NCI-H446 (cell line): Measurements from ENCODE around the gene RETSAT.
"Not testable (repeated sequence)": the region's sequence is repeated elsewhere in the genome, so short reads cannot be mapped to it uniquely, and the experiment has no call there.

ENCODE experiments used
- DNase-seq, 2 experiments: peaks; one replicate each; lab custom pipeline; 2025; lab: John Stamatoyannopoulos, UW

RETSAT gene

DNA sequence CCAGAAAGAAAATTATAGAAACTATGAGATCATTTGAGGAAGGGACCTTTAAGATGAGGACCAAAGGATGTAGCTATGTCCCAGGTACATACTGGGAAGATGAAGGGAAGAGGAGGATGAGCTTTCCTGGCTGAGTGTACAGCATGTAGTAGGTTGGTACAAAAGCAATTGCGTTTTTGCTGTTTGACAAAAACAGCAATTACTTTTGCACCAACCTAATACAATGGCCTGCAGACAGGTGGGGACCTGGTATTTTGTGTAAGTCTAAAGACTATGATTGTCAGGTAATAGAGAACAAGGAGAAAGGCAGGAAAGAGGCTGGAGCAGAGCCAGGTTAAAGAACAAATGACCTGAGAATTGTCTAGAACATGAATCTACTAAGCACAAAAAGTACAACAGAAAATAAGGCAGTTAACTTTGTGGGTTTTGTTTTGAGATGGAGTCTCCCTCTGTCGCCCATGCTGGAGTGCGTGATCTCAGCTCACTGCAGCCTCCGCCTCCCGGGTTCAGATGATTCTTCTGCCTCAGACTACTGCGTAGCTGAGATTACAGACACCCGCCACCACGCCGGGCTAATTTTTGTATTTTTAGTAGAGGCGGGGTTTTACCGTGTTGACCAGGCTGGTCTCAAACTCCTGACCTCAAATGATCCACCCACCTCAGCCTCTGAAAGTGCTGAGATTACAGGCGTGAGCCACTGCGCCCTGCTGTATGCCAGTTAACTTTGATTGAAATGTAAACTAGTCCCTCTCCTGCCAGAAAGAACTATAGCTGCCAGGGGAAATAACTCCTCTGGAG, 23.3 kb downstream of the RETSAT start:
- DNase-seq = no peak

GRCh38 chr2:85329701-85330100, 24.6 kb downstream of the RETSAT start:
- not testable (repeated sequence) for DNase-seq

DNA sequence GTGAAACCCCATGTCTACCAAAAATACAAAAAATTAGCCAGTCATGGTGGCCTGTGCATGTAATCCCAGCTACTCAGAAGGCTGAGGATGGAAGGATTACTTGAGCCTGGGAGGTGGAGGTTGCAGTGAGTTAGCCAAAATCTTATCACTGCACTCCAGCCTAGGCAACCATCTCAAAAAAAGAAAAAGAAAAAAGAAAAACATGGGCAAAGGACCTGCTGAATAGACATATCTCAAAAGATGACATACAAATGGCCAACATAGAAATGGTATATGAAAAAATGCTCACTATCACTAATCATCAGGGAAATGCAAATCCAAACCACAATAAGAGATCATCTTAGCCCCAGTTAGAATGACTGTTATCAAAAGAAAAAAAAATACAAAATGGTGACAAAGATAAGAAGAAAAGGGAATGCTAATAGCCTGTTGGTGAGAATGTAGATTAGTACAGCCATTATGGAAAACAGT, 25.1 kb downstream of the RETSAT start:
- DNase-seq = no peak

DNA sequence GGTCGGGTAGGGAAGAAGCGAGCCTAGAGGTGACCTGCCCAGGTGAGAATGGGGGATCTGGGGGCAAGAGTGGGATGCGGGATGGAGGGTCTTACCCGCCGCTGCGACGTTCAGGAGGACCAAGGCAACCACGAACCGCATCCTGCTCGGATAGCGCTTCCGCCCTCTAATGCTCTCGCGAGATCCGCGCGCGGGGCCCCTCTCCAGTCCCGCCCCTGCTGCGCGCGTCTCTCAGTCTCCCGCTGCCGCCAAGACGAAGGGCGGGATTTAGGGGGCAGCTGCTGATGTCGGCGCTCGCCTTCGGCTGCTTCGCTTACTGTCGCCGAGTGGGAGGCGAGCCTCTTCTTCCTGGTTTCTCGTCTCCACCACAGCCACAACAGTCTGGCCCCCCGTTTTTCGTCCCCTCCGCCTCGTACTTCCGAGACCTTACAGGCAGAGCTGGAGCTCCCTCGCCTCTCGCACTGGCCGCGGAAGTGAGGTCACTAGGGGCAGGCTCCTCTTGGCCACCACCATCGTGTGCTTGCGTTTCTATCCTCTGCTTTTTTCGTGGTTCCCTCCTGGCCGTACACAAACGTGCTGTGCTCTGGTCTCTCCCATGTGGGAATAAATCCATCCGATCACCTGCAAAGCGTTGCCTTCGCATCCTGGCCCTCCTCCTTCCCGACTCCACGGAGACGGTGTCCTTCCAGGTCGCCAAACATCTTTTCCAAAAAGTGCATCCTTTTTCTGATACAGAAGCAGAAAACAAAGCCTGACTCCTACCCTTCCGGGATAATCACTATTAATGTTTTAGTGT, 26.3 kb downstream of the RETSAT start, which contains the start of gene TGOLN2:
Gene TGOLN2 (minus strand): TSS at position 168 of the 796 bp plus-strand sequence. CDS start 27 bp downstream, at position 141.
- peak; percentile 88 to 96 for DNase-seq

DNA sequence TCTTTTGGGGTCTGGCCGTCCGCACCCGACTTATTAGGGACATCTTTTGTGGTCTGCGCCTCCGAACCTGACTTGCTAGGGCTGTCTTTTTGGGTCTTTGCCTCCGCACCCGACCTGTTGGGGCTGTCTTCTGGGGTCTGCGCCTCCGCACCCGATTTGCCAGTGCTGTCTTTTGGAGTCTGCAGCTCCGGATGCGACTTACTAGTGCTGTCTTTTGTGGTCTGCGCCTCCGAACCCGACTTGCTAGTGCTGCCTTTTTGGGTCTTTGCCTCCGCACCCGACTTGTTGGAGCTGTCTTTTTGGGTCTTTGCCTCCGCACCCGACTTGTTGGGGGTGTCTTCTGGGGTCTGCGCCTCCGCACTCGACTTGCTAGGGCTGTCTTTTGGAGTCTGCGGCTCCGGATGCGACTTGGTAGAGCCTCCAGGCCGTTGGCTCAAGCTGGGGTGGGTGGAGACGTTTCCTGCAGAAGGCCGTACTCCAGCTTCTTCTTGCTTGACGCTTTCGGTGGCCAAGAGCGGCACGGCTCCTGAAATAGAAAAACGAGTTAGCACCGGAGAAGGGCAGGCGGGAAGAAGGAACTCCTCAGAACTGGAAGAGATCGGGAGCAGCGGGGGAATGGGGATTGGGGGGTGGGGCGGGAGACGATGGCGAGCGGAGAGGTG, 27.0 kb downstream of the RETSAT start:
- no peak for DNase-seq

GRCh38 chr2:85326406-85327159, 27.7 kb downstream of the RETSAT start:
- DNase-seq = no peak

GRCh38 chr2:85325466-85325811, 28.9 kb downstream of the RETSAT start:
- DNase-seq = no peak

- DNase-seq = no peak
Observed at GRCh38 chr2:85324639-85325465, 29.5 kb downstream of the RETSAT start.

GRCh38 chr2:85323988-85324367, 30.4 kb downstream of the RETSAT start:
- not testable (repeated sequence) for DNase-seq

- no peak for DNase-seq
Observed at GRCh38 chr2:85323351-85323987, 30.9 kb downstream of the RETSAT start.

- DNase-seq = no peak
Observed at GRCh38 chr2:85319796-85320195, 34.5 kb downstream of the RETSAT start.

DNA sequence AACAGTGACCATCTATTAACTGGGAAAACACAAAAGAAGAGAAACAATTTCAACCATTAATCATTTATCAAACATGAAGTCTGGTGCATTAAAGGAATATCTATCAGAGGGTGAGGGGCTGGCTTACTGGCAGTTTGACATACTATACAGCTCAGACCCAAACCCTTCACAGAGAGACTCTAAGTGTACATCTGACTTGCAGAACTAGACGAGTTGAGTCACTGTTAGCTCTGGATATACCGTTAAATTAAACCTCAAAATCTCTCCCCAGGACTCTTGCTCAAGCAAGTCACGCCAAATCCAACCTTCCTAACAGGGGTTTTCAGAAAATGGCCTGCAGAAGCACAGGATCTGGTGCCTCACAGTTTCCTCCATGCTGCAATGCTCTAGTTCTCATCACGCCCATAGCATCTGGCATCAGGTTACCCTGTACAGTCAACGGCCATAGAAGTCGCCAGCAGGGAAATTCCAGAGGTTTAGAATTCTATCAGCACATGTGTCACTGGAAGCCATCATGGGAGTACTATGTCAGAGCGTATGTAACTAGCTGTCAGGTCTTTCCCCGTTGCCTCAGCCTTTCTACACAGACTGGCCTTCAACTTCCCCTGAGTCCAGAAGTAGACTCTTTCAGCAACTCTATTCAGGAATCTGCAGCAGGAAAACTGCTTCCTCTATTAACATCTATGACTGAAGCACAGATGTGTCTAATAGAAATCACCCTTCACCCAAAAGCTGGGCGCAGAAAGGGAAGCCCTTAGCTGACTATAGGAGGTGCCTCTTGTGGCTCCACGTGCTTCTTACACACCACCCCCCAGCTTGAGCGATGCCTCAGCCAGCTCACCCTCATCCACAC, 35.9 kb downstream of the RETSAT start:
- DNase-seq = no peak

- DNase-seq = not testable (repeated sequence)
Observed at GRCh38 chr2:85315921-85316320, 38.4 kb downstream of the RETSAT start.

GRCh38 chr2:85314884-85315242, 39.5 kb downstream of the RETSAT start:
- no peak for DNase-seq

GRCh38 chr2:85312404-85312803, 41.9 kb downstream of the RETSAT start:
- DNase-seq = no peak

DNA sequence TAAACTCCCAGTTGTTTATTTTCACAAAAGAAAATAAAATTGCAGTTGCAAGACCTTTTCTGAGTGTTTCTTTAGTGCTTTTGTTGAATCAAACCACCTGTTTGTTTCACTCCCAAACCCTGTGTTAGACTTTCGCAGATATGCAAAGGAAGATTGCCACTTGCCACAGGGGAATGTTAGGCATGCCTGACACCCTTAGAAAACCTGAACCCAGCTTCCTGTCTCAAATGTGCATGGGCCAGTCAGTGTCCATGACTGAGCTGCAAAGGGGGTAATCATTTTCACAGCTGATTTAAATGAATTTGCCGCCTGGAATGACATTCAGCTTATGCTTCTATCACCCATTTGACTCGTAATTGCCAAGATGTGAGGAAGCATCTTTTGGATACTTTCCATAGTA, 44.0 kb downstream of the RETSAT start:
- no peak for DNase-seq

DNA sequence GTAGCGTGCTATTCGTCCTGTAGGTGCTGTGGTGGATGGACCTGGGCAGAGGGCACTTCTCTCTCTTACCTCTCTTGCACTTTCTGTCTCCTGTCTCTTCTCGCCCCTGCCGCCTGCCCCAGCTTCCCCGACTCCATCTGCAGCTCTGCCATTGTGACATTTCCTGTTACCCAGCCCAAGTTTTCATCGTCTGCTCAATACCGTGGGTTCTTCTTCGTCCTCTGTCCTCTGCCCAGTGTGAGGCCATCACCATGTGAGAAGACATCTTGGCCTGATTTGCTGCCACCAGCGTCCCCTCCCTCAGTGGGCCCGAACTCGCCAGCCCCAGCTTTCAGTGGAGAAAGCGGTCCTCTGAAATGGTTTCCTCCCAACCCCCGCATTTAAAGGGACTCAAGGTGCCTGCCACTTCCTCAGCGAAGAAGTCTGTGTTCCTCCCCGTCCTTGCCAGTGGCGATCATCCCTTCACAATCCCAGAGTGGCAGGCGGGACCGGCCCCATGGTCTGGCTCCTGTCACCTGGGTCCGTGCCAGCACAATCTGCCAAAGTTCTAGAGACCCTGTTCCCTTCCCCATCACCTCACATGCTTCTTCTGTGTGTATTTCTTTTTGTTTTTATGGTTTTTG, 44.5 kb downstream of the RETSAT start:
- peak in 1 of 2 experiments; percentile 73 for DNase-seq

GRCh38 chr2:85308896-85309555, 45.3 kb downstream of the RETSAT start:
- DNase-seq = peak; percentile 63 to 90
